HG03039 (cell line): ENCODE data around the gene PPP2R2C.

Source experiments
- ATAC-seq: cut with Tn5 transposase; IDR thresholded peaks from one replicate; pipeline ENCODE4 v1.9.1; 2021; ENCODE audit warnings: mild to moderate bottlenecking, moderate library complexity; ENCODE audit not compliant: unreplicated experiment

Gene PPP2R2C

GRCh38 chr4:6316461-6317003 lies 155.9 kb downstream of the PPP2R2C start:
- no peak for ATAC-seq

DNA sequence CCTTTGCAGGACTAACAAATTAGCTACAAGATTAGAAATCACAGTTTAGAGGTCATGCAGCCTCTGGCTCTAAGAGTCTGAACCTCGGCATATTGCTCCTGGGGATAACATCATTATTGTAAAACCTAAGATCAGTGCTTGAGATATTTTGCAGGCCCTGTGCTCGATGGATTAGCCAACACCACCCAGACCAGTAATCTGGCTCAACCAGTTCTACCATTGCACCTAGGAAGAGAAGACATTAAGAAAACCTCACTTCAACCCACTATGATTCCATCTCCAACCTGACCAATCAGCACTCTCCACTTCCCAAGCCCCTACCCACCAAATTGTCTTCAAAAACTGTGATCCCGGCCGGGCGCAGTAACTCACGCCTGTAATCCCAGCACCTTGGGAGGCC lies 159.2 kb downstream of the PPP2R2C start:
- ATAC-seq, result no peak

DNA sequence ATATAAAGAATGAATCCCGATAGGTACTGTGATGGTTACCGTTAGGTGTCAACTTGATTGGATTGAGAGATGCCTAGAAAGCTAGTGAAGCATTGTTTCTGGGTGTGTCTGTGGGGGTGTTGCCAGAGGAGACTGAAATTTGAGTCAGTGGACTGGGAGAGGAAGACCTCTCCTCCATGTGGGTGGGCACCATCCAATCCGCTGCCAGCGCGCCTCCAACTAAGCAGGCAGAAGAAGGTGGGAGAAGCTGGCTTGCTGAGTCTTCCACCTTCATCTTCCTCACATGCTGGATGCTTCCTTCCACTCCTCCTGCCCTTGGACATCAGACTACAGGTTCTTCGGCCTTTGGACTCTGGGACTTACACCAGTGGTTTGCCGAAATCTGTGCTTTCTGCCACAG lies 162.6 kb downstream of the PPP2R2C start:
- no peak for ATAC-seq

DNA sequence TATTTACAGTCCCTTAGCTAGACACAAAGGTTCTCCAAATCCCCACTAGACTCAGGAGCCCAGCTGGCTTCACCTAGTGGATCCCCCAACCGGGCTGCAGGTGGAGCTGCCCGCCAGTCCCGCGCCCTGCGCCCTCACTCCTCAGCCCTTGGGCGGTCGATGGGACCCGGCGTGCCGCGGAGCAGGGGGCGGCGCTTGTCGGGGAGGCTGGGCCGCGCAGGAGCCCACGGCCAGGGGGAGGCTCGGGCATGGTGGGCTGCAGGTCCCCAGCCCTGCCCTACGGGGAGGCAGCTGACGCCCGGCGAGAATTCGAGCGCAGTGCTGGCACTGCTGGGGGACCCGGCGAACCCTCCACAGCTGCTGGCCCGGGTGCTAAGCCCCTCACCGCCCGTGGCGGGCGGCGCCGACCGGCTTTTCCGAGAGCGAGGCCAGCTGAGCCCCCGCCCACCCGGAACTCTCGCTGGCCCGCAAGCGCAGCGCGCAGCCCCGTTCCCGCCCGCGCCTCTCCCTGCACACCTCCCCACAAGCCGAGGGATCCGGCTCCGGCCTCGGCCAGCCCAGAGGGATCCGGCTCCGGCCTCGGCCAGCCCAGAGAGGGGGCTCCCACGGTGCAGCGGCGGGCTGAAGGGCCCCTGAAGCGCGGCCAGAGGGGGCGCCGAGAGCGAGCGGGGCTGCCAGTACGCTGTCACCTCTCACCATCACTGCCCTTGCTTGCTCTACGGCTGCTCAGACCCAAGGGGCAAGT lies 163.3 kb downstream of the PPP2R2C start:
- no peak for ATAC-seq

DNA sequence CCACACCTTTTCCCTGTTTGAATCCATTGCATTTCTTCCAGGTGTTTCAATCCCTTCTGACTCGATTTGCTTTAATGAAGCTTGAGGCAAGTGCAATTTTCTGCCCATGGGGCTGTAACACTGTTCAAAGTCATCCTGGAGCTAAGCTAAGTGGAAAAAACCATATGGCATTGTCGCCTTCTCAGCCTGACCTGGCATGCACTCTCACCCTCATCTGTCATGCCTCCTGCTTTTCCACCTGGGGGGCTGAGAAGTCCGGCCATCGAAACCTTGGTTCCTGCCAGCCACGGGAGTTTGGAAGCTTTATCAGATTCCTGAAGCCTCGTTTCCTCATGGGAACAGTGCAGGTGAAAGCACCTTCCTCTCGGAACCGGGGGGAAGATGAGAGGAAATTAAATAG lies 164.5 kb downstream of the PPP2R2C start:
- ATAC-seq, result no peak

DNA sequence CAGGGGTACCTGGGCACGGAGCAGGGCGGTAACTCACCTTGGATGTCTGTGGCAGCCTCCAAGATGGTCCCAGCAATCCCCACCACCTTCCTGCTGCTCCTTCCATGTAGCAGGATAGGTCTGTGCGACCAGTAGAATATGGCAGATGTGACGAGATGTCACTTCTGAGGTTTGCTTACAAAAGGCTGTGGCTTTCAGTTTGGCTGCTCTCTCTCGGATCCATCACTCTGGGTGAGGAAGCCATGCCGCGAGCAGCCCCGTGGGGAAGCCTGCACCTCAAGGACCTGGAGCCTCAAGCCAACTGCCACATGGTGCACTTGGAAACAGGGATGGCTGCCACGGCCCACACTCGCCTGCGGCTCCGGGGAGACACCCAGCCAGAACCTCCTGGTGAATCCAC lies 165.2 kb downstream of the PPP2R2C start:
- no peak for ATAC-seq

DNA sequence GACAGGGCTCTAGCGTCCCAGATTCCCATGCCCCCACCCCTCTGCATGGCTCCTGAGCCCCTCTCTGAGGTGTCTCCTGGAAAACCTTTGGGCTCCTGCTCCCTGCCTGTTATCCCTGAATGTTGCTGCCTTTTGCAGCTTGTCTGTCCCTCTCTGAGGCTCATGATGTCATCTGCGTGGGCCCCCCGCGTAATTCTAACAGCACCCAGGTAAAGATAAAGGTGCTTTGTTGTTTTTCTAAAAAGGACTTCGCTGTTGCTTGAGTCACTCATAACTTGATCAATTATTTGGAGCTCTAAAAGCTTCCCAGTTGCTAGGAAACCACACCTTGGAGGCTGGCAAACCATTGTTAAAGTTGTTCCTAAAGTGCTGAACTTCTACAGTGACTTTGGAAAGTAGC lies 166.1 kb downstream of the PPP2R2C start:
- no peak for ATAC-seq

GRCh38 chr4:6303943-6304342 lies 168.5 kb downstream of the PPP2R2C start:
- ATAC-seq, result no peak

- no peak for ATAC-seq
Measured at GRCh38 chr4:6302869-6303268, 169.5 kb downstream of the PPP2R2C start.

- no peak for ATAC-seq
Measured at GRCh38 chr4:6301732-6302442, 170.5 kb downstream of the PPP2R2C start.

GRCh38 chr4:6301051-6301731 lies 171.2 kb downstream of the PPP2R2C start:
- ATAC-seq, result no peak

DNA sequence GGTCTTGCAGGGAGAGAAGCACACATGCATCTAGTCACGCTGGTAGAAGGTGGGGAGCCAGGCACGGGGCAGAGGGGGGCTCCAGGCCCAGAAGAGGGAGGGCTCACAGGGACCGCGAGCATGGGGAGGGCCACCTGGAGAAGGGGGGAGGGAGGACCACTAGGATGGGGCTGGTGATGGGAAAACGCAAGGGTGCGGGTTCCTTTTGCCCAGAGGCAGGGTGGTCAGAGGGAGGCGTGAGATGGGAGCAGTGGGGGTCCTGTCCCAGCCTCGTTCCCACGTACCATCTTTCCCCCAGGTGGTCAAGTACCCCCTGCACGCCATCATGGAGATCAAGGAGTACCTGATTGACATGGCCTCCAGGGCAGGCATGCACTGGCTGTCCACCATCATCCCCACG lies 172.1 kb downstream of the PPP2R2C start:
- no peak for ATAC-seq

DNA sequence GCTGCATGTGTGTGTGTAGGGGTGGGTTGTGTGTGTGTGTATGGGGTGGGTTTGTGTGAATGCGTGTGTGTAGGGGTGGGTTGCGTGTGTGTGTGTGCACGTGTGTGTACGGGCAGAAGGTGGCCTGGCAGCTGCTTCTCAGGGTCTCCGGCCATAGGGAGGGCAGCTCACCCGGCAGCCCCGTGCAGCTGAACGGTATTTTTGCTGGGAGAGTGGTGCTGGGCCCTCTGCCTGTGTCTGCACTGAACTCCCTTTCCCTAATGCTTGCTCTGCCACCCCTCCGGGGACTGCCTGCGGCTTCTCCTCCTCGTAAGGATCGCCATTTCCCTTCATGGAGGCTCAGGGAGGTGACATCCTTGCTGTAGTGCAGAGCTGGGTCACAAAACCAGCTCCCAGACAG lies 172.5 kb downstream of the PPP2R2C start:
- ATAC-seq, result no peak

DNA sequence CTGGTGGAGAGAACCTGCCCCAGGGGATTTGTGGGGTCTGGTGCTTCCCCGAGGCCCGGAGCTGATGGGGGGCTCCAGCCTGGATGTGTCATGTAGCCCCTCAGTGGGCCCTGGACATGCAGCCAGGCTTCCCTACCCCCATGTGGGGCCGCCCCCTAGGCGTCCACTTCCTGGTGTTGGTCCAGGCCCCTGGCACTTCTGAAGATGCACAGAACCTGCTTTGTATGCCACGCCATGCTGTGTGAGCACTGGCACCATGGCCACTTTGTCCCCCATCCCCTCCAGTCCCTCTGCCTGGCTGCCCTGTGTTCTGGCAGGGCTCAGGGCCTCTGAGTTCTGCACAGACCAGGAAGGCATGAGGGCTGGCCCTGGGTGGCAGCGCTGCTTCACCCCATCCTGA lies 173.6 kb downstream of the PPP2R2C start:
- no peak for ATAC-seq

DNA sequence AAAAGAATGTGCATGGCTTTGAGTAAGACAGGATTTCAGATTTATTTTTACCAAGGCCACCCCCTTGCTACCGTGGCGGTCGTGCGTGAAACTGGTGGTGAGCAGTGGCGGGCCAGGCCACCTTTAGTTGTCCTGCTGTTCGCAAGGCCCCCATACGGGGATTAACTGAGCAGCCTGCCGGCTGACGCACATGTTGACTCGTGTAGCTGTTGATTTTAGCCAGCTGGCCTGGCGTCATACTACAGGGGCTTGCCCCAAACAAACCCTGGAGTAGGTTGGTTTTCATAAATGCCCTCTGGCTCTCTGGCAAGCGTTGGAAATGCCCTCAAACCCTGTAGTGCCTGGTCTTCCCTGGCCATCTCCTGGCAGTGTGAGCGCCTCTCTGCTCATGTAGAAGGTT lies 174.4 kb downstream of the PPP2R2C start:
- ATAC-seq, result no peak

DNA sequence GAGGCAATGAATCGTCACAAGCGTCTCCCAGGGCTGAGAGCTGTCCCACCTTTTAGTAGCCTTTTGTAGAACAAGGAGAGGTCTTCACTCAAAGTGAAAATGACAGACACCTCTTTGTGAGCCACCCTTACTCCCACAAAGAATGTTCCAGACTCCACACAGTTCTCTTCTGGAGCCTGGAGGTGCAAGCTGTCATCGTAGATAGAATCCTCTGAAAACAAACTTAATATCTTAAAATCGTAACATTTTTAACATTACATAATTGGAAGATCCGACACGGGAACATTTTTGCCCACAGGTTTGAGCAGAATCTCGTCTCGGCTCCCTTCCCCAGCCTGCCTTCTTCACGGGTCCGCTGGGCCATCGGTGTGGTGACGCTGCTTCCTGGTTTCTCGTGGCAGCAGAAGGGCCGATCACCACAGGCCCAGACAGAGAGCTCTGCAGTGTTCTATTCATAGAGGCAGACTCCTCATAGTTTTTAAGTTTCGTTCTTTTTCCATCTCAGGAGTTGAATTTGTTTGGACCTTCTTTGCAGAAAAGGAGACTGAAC lies 175.1 kb downstream of the PPP2R2C start:
- no peak for ATAC-seq

- ATAC-seq, result no peak
Measured at GRCh38 chr4:6296026-6296425, 176.4 kb downstream of the PPP2R2C start.

GRCh38 chr4:6295495-6295894 lies 176.9 kb downstream of the PPP2R2C start:
- no peak for ATAC-seq

GRCh38 chr4:6294705-6295421 lies 177.6 kb downstream of the PPP2R2C start:
- no peak for ATAC-seq

GRCh38 chr4:6293661-6294060 lies 178.8 kb downstream of the PPP2R2C start:
- no peak for ATAC-seq

GRCh38 chr4:6293097-6293445 lies 179.3 kb downstream of the PPP2R2C start:
- no peak for ATAC-seq
